HCT116 (cell line): ENCODE results near the gene EIF4E1B. TPM values are rescaled to one million over a fixed set of nuclear protein-coding genes. Genes with fewer than 3 reads are reported as not detected.

Source experiments
- ATAC-seq: fragments of 200-7000 bp; cut with Tn5 transposase; 2 replicates; pipeline ENCODE4 v1.9.1; 2020; ENCODE audit warnings: mild to moderate bottlenecking, moderate library complexity
- Bru-seq: library from RNA; stranded (reverse); fragments of 400-500 nt; gene quantifications from one replicate; lab custom pipeline; 2021; lab: Mats Ljungman, UMichigan
- BruChase-seq, 2 experiments: library from RNA; stranded (reverse); fragments of 400-500 nt; gene quantifications; one replicate each; lab custom pipeline; 2021; lab: Mats Ljungman, UMichigan
- BruUV-seq: library from RNA; stranded (reverse); fragments of 400-500 nt; replicated peaks from 2 replicates; lab custom pipeline; 2021; lab: Mats Ljungman, UMichigan
- CTCF ChIA-PET: fragments of 300-600 bp; sonication (Branson Sonifier 250); formaldehyde crosslinking; loops from one replicate; lab custom pipeline; 2021; ENCODE audit warnings: antibody characterized with exemption; lab: Charles Lee
- POLR2A ChIA-PET: fragments of 300-600, 350-600 bp; sonication (Branson Sonifier 250); formaldehyde crosslinking; loops from one replicate; lab custom pipeline; 2021; ENCODE audit warnings: antibody characterized with exemption; lab: Charles Lee
- RAD21 ChIA-PET, 2 experiments: fragments of 300-600 bp; sonication (Branson Sonifier 250); formaldehyde crosslinking; loops; one replicate each; lab custom pipeline; 2023; ENCODE audit warnings: low total read pairs in 2 of 2; ENCODE audit not compliant: uncharacterized antibody in 2 of 2, unreplicated experiment in 2 of 2, low non-redundant PET in 1 of 2; lab: Charles Lee
- DNase-seq: peaks from one replicate; pipeline ENCODE4 v3.0.0-alpha.2; 2010; ENCODE audit warnings: low read depth, low spot score
- H2AFZ ChIP-seq: fragments of 200-600 bp; shearing (Covaris generic), sonication (generic); 2 replicates; pipeline ENCODE4 v1.6.1; 2017; ENCODE audit warnings: low read depth, mixed run types, mixed read lengths, antibody characterized with exemption, low read length; ENCODE audit not compliant: poor library complexity, severe bottlenecking
- H3K27ac ChIP-seq: 2 replicates; pipeline ENCODE4 v1.5.1; 2012; ENCODE audit warnings: low read depth, low read length
- H3K27me3 ChIP-seq: fragments of 200-600 bp; sonication (generic); 2 replicates; pipeline ENCODE4 v1.6.1; 2016; ENCODE audit warnings: mixed run types, low read length, mixed read lengths; ENCODE audit not compliant: insufficient read depth
- H3K36me3 ChIP-seq, 2 experiments: fragments of 200-500 bp in 1 of 2; fragments of 200-600 bp in 1 of 2; sonication (Bioruptor generic) in 1 of 2; sonication (generic) in 1 of 2; 2 replicates each; pipeline versions ENCODE4 v1.5.1 to v1.6.1; 2014 to 2016; ENCODE audit warnings: low read length in 2 of 2, inconsistent platforms in 1 of 2, mixed read lengths in 1 of 2, mixed run types in 1 of 2; ENCODE audit not compliant: insufficient read depth in 2 of 2, control insufficient read depth in 1 of 2
- H3K4me1 ChIP-seq, 2 experiments: fragments of 200-600 bp in 1 of 2; sonication (generic) in 1 of 2; 2 replicates each; pipeline versions ENCODE4 v1.5.1 to v1.6.1; 2012 to 2017; ENCODE audit warnings: low read length in 2 of 2, inconsistent platforms in 1 of 2, mild to moderate bottlenecking in 1 of 2, mixed read lengths in 1 of 2, mixed run types in 1 of 2, moderate library complexity in 1 of 2; ENCODE audit not compliant: insufficient read depth in 2 of 2, control insufficient read depth in 1 of 2
- H3K4me2 ChIP-seq: fragments of 200-600 bp; sonication (generic); 2 replicates; pipeline ENCODE4 v1.6.1; 2017; ENCODE audit warnings: mixed run types, low read length, mixed read lengths
- H3K4me3 ChIP-seq, 2 experiments: fragments of 200-600 bp in 1 of 2; sonication (generic) in 1 of 2; replicated peaks in 1 of 2; 2 replicates each; pipeline ENCODE4 v1.5.1; 2011 to 2016; ENCODE audit warnings: low read length in 2 of 2, control low read depth in 1 of 2, low read depth in 1 of 2, mild to moderate bottlenecking in 1 of 2, mixed read lengths in 1 of 2, mixed run types in 1 of 2
- H3K79me2 ChIP-seq: fragments of 200-600 bp; sonication (generic); 2 replicates; pipeline ENCODE4 v1.6.1; 2017; ENCODE audit warnings: mild to moderate bottlenecking, mixed run types, low read length, moderate library complexity, mixed read lengths; ENCODE audit not compliant: insufficient read depth
- H3K9ac ChIP-seq: fragments of 200-600 bp; sonication (generic); 2 replicates; pipeline ENCODE4 v1.6.1; 2016; ENCODE audit warnings: low read length, mixed read lengths
- H3K9me2 ChIP-seq: fragments of 200-600 bp; sonication (generic), shearing (Covaris generic); 2 replicates; pipeline ENCODE4 v1.6.1; 2017; ENCODE audit warnings: mixed run types, mild to moderate bottlenecking, moderate library complexity; ENCODE audit not compliant: insufficient read depth
- H3K9me3 ChIP-seq, 2 experiments: fragments of 200-500 bp in 1 of 2; fragments of 200-600 bp in 1 of 2; sonication (Bioruptor generic) in 1 of 2; sonication (generic) in 1 of 2; 2 replicates each; pipeline ENCODE4 v1.6.1; 2014 to 2017; ENCODE audit warnings: low read length in 2 of 2, mixed read lengths in 2 of 2, inconsistent platforms in 1 of 2, low read depth in 1 of 2, mild to moderate bottlenecking in 1 of 2, mixed run types in 1 of 2, moderate library complexity in 1 of 2; ENCODE audit not compliant: control insufficient read depth in 1 of 2, insufficient read depth in 1 of 2
- H4K20me1 ChIP-seq: fragments of 200-600 bp; sonication (generic), shearing (Covaris generic); 2 replicates; pipeline ENCODE4 v1.6.1; 2017; ENCODE audit warnings: mixed run types, mild to moderate bottlenecking, moderate library complexity; ENCODE audit not compliant: insufficient read depth
- CBX3 ChIP-seq: IDR thresholded peaks from 2 replicates; pipeline ENCODE4 v1.6.1; 2012; ENCODE audit warnings: low read depth
- ELF1 ChIP-seq: IDR thresholded peaks from 2 replicates; pipeline ENCODE4 v1.6.1; 2012; ENCODE audit warnings: low read depth, borderline replicate concordance
- EZH2phosphoT487 ChIP-seq: fragments of 200-600 bp; IDR thresholded peaks from 2 replicates; pipeline ENCODE4 v1.6.1; 2018; ENCODE audit warnings: antibody characterized with exemption, borderline replicate concordance
- JUND ChIP-seq: IDR thresholded peaks from 2 replicates; pipeline ENCODE4 v1.6.1; 2012
- POLR2A ChIP-seq: IDR thresholded peaks from 2 replicates; pipeline ENCODE4 v1.7.0; 2011; ENCODE audit warnings: borderline replicate concordance; ENCODE audit not compliant: insufficient read depth, insufficient read length; ENCODE audit errors: extremely low read depth
- ZFX ChIP-seq: fragments of 450-650 bp; IDR thresholded peaks from 2 replicates; pipeline ENCODE4 v1.6.1; 2017
- intact Hi-C: fragments of 100-400 bp; cut with micrococcal nuclease; formaldehyde crosslinking; loops from 2 replicates; pipeline ENCODE4 v1.10.0; 2022
- long read RNA-seq: library from polyadenylated mRNA; unstranded; transcript quantifications from one replicate; pipeline ENCODE4 v2.0.0, GENCODE V29; 2021; ENCODE audit not compliant: unreplicated experiment
- polyA plus RNA-seq: library from polyadenylated mRNA; unstranded; fragments of >200 nt; gene quantifications from 2 replicates; pipeline ENCODE4 v1.2.1, GENCODE V29; 2012; ENCODE audit warnings: missing spikeins
- total RNA-seq: library from RNA; stranded (reverse); gene quantifications from one replicate; pipeline ENCODE4 v1.2.1, GENCODE V29; 2021; ENCODE audit not compliant: unreplicated experiment
- TF ChIP-seq, protein P1 (sequence below), 3 experiments: fragments of 200-600 bp in 1 of 3; sonication (generic) in 1 of 3; IDR thresholded peaks in 2 of 3; conservative IDR thresholded peaks in 1 of 3; 2 replicates each; pipeline ENCODE4 v1.5.1; 2012 to 2017; ENCODE audit warnings: low read depth in 2 of 3, low read length in 2 of 3, antibody characterized with exemption in 1 of 3, borderline replicate concordance in 1 of 3, control low read depth in 1 of 3, mild to moderate bottlenecking in 1 of 3, mixed read lengths in 1 of 3, mixed run types in 1 of 3, moderate library complexity in 1 of 3; ENCODE audit not compliant: insufficient read depth in 1 of 3

EIF4E1B gene, protein sequence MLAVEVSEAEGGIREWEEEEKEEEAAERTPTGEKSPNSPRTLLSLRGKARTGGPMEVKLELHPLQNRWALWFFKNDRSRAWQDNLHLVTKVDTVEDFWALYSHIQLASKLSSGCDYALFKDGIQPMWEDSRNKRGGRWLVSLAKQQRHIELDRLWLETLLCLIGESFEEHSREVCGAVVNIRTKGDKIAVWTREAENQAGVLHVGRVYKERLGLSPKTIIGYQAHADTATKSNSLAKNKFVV
- total RNA-seq: 0.07 TPM
- 0.17 and 0.22 TPM in 2 replicates for polyA plus RNA-seq
- Bru-seq, nascent RNA: percentile 5 among the genes with signal in this experiment
- percentile 7 among the genes with signal in this experiment for BruChase-seq, experiment 1, labeled RNA remaining after a 6-hour chase
- BruChase-seq, experiment 2, labeled RNA remaining after a 2-hour chase: percentile 13 among the genes with signal in this experiment
- long read RNA-seq: 0 reads

DNA sequence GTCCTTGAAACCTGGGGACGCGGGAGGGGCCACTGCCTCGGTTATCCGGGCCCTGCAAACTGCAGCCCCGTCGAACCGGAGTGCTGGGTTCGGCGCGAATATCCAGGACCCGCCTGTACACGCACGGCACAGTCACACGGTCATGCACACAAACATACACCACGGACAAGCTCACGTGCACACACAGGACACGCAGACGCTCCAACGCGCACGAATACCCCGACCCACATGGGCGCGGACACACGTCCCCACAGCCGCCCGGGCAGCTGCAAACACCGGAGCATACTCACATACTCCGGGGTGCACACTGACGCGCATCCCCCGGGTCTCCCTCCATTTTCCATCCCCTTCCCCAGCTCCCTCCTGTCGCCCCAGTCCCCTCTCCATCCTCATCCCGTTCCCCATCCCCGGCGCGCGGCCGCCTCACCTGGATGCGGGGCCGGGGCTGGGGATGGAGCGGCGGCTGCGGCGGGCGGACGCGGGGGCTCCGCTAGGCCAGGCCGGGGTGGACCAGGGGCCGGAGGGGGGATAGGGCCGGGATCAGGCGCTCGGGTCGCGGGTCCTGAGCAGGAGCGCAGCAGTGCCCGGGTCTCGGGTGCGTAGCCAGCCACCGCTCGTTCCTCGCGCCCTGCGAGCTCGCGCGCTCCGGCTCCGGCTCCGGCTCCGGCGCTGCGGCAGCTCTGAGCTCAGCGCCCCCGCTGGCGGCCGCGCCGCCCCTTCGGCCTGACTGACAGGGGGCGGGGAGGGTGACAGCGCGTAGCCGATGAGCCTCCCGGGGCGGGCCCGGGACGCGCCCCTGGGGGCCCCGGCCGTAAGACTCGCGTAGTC lies at the start of gene EIF4E1B, which contains the start of gene SNCB:
Gene EIF4E1B, plus strand, starts transcription at position 823 of the 828 bp plus-strand sequence. CDS start 12,113 bp downstream, outside the sequence.
Gene SNCB, minus strand, starts transcription at position 682 of the 828 bp plus-strand sequence. CDS start 880 bp downstream, outside the sequence.
- DNase-seq: no peak
- Histone ChIP-seq H3K36me3 (no peaks in the 10 kb centered on the region), H3K9me2 (no peaks in the 10 kb centered on the region), H3K4me2 (no peak within 1 kb of the TSS), H3K9me3 (no peaks in the 10 kb centered on the region), H3K79me2 (no peaks in the 10 kb centered on the region), H4K20me1 (no peaks in the 10 kb centered on the region)
- ChIA-PET RAD21 (no interaction called here), POLR2A (no interaction called here)
- no TSS peak for BruUV-seq
- TF ChIP-seq POLR2A: no peak
- TF ChIP-seq ZFX: no peak
- TF ChIP-seq JUND: no peak
- no peak for TF ChIP-seq ELF1
- no peak for TF ChIP-seq CBX3
- no peak for TF ChIP-seq EZH2phosphoT487
- TF ChIP-seq, protein P1, sequence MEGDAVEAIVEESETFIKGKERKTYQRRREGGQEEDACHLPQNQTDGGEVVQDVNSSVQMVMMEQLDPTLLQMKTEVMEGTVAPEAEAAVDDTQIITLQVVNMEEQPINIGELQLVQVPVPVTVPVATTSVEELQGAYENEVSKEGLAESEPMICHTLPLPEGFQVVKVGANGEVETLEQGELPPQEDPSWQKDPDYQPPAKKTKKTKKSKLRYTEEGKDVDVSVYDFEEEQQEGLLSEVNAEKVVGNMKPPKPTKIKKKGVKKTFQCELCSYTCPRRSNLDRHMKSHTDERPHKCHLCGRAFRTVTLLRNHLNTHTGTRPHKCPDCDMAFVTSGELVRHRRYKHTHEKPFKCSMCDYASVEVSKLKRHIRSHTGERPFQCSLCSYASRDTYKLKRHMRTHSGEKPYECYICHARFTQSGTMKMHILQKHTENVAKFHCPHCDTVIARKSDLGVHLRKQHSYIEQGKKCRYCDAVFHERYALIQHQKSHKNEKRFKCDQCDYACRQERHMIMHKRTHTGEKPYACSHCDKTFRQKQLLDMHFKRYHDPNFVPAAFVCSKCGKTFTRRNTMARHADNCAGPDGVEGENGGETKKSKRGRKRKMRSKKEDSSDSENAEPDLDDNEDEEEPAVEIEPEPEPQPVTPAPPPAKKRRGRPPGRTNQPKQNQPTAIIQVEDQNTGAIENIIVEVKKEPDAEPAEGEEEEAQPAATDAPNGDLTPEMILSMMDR (IDR thresholded peaks at IDR 0.05 in 2 of 3, conservative IDR thresholded peaks at IDR 0.05 in 1 of 3; ENCODE audit: borderline replicate concordance in 1 of 3, insufficient read depth in 1 of 3, low read depth in 2 of 3, low read length in 2 of 3): no peak
- TF ChIP-seq, all 23 proteins: peak for 0
- ATAC-seq: no peak
- Histone ChIP-seq H3K4me3 (no peak within 1 kb of the TSS), H3K27ac (no peak within 1 kb of the TSS), H3K9ac (no peak within 1 kb of the TSS), H2AFZ (no peak within 1 kb of the TSS), H3K27me3 (peaks cover 5% of the 10 kb centered on the region; the same call in 1 of the 2 replicates), H3K4me1 (peaks cover 0 to 18% of the 10 kb centered on the region in 2 experiments; a peak in 2 of 4 replicates)
- intact Hi-C loops: no loop called here
- CTCF ChIA-PET: no interaction called here
